ENCODE results near the gene TNRC6A. TPM values are rescaled to one million over a fixed set of nuclear protein-coding genes. Genes with fewer than 3 reads are reported as not detected.

Gene TNRC6A
- total and polyA plus RNA-seq, 2 of the 13 experiments (the other 11 are each of a cell fraction or from before 2014, with no cell fraction given) = 30.9 to 43.6 TPM

DNA sequence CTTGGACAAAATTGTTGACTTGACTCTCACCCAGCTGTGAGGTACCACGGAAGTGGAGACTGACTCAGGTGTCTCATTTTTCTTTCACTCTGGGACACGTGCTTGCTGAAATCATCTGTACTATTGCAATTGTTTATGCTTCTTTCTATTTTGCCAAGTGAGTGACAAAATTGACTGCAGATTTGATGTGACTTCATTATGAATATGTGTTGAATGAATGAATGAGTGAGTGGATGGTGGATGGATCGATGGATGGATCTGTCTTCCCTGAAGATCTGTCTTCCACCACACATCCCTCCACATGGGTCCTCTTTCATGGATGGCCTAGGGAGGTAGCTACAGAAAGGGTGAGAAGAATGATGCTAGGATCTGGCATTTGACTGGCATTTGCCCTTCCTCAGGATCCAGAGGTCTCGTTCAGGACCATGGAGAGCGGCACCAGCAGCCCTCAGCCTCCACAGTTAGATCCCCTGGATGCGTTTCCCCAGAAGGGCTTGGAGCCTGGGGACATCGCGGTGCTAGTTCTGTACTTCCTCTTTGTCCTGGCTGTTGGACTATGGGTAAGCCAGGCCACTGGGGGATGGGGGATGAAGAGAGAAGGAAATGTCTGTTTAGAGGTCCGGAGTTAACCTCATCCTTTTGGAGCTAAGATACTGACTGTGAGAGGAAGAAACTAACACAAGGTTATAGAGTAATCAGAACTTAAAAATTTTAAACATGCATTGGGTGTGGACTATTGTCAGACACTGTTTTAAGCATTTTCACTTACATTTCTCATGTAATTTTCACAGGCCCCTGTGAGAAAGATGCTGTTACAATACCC lies 129.0 kb downstream of the TNRC6A start (continued):
- TF ChIP-seq ZBTB26 (CRISPR knock-in tag; IDR thresholded peaks at IDR 0.05; ENCODE audit: borderline replicate concordance) (peak; percentile 94), ZC3H13 (CRISPR knock-in tag; IDR thresholded peaks at IDR 0.05) (peak; percentile 87), ZNF496 (CRISPR knock-in tag; IDR thresholded peaks at IDR 0.05; ENCODE audit: insufficient replicate concordance) (no peak), ZNF33B (CRISPR knock-in tag; IDR thresholded peaks at IDR 0.05) (no peak), NFE2 (CRISPR knock-in tag; IDR thresholded peaks at IDR 0.05) (no peak), NR1H2 (CRISPR knock-in tag; IDR thresholded peaks at IDR 0.05; ENCODE audit: borderline replicate concordance, low read depth) (peak; percentile 86; the same call in 1 of the 2 replicates), IRX3 (CRISPR knock-in tag; IDR thresholded peaks at IDR 0.05; ENCODE audit: borderline replicate concordance, low read depth) (peak; percentile 96; the same call in 1 of the 2 replicates), STAG1 (CRISPR knock-in tag; IDR thresholded peaks at IDR 0.05) (peak; percentile 26), HOXA5 (CRISPR knock-in tag; IDR thresholded peaks at IDR 0.05) (peak; percentile 99), ZNF12 (CRISPR knock-in tag; IDR thresholded peaks at IDR 0.05) (peak; percentile 91), MBNL3 (CRISPR knock-in tag; conservative IDR thresholded peaks at IDR 0.05) (no peak), ZNF253 (CRISPR knock-in tag; IDR thresholded peaks at IDR 0.05; ENCODE audit: borderline replicate concordance) (peak; percentile 37; the same call in 1 of the 2 replicates), ATF7 (IDR thresholded peaks at IDR 0.05) (no peak), ATF7 (CRISPR knock-in tag; IDR thresholded peaks at IDR 0.05) (no peak), MATR3 (CRISPR knock-in tag; IDR thresholded peaks at IDR 0.05) (no peak), ZNF674 (CRISPR knock-in tag; IDR thresholded peaks at IDR 0.05; ENCODE audit: low read depth) (0 out of 2 replicates have a peak, but pooled peaks have one; percentile 40), TBL1XR1 (IDR thresholded peaks at IDR 0.05; ENCODE audit: borderline replicate concordance, low read length, partially characterized antibody) (no peak), ZFP82 (CRISPR knock-in tag; IDR thresholded peaks at IDR 0.05; ENCODE audit: borderline replicate concordance) (peak; percentile 87; the same call in 1 of the 2 replicates), SP5 (CRISPR knock-in tag; IDR thresholded peaks at IDR 0.05; ENCODE audit: borderline replicate concordance, low read depth) (peak; percentile 42; the same call in 1 of the 2 replicates), KDM1A (CRISPR knock-in tag; IDR thresholded peaks at IDR 0.05) (no peak), ZSCAN30 (CRISPR knock-in tag; IDR thresholded peaks at IDR 0.05) (no peak; the same call in 1 of the 2 replicates), NR0B2 (CRISPR knock-in tag; IDR thresholded peaks at IDR 0.05) (0 out of 2 replicates have a peak, but pooled peaks have one; percentile 70), FOXC1 (CRISPR knock-in tag; IDR thresholded peaks at IDR 0.05; ENCODE audit: borderline replicate concordance) (peak; percentile 93; the same call in 1 of the 2 replicates), DPF2 (CRISPR knock-in tag; IDR thresholded peaks at IDR 0.05; ENCODE audit: borderline replicate concordance, low read depth) (no peak), NFATC3 (CRISPR knock-in tag; IDR thresholded peaks at IDR 0.05) (peak; percentile 72; the same call in 1 of the 2 replicates), ZNF337 (CRISPR knock-in tag; IDR thresholded peaks at IDR 0.05; ENCODE audit: borderline replicate concordance, low read depth) (no peak; the same call in 1 of the 2 replicates)
- TF ChIP-seq, protein P1, sequence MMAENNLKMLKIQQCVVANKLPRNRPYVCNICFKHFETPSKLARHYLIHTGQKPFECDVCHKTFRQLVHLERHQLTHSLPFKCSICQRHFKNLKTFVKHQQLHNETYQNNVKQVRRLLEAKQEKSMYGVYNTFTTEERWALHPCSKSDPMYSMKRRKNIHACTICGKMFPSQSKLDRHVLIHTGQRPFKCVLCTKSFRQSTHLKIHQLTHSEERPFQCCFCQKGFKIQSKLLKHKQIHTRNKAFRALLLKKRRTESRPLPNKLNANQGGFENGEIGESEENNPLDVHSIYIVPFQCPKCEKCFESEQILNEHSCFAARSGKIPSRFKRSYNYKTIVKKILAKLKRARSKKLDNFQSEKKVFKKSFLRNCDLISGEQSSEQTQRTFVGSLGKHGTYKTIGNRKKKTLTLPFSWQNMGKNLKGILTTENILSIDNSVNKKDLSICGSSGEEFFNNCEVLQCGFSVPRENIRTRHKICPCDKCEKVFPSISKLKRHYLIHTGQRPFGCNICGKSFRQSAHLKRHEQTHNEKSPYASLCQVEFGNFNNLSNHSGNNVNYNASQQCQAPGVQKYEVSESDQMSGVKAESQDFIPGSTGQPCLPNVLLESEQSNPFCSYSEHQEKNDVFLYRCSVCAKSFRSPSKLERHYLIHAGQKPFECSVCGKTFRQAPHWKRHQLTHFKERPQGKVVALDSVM (CRISPR knock-in tag; IDR thresholded peaks at IDR 0.05) = 0 out of 2 replicates have a peak, but pooled peaks have one; percentile 10
